ENCODE measurements around the gene OR14A2. TPM values are rescaled to one million over a fixed set of nuclear protein-coding genes. Genes with fewer than 3 reads are reported as not detected.
"Not testable (repeated sequence)": the region's sequence is repeated elsewhere in the genome, so short reads cannot be mapped to it uniquely, and the experiment has no call there.

The OR14A2 gene
- total RNA-seq, 2 experiments from 2014 or later = not detected

- Mint-ChIP-seq H3K27me3 (peaks cover 3% of the 10 kb centered on the region), H3K4me3 (no peak overlapping the region), H3K4me1 (ENCODE audit: low read depth) (no peaks in the 10 kb centered on the region), H3K27ac (no peak overlapping the region), H3K9me3 (peaks cover 5% of the 10 kb centered on the region), H3K36me3 (ENCODE audit: low read depth) (no peaks in the 10 kb centered on the region)
- ATAC-seq (ENCODE audit: poor library complexity) (no peak), DNase-seq (no peak)
- intact Hi-C loops (cut with DNase I, micrococcal nuclease) = no loop called here
- Histone ChIP-seq H3K27me3 (ENCODE audit: control insufficient read depth in 1 of 2, insufficient read depth in 2 of 2, low read length in 2 of 2) (no peaks in the 10 kb centered on the region), H3K4me1 (ENCODE audit: insufficient read depth, low read length) (no peaks in the 10 kb centered on the region), H3K36me3 (ENCODE audit: insufficient read depth, low read length) (no peaks in the 10 kb centered on the region), H3K9me3 (ENCODE audit: control insufficient read depth in 1 of 2, insufficient read depth in 1 of 2, low read length in 2 of 2) (peaks cover 0 to 6% of the 10 kb centered on the region in 2 experiments), H3K4me3 (ENCODE audit: low read length) (no peak overlapping the region), H3K27ac (ENCODE audit: low read depth in 1 of 2, low read length in 2 of 2) (no peak overlapping the region)
- POLR2A ChIA-PET = no interaction called here
- CTCF ChIA-PET = no interaction called here
- TF ChIP-seq, protein P1, sequence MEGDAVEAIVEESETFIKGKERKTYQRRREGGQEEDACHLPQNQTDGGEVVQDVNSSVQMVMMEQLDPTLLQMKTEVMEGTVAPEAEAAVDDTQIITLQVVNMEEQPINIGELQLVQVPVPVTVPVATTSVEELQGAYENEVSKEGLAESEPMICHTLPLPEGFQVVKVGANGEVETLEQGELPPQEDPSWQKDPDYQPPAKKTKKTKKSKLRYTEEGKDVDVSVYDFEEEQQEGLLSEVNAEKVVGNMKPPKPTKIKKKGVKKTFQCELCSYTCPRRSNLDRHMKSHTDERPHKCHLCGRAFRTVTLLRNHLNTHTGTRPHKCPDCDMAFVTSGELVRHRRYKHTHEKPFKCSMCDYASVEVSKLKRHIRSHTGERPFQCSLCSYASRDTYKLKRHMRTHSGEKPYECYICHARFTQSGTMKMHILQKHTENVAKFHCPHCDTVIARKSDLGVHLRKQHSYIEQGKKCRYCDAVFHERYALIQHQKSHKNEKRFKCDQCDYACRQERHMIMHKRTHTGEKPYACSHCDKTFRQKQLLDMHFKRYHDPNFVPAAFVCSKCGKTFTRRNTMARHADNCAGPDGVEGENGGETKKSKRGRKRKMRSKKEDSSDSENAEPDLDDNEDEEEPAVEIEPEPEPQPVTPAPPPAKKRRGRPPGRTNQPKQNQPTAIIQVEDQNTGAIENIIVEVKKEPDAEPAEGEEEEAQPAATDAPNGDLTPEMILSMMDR (IDR thresholded peaks at IDR 0.05) = no peak
Measured at GRCh38 chr1:247713753-247714152, 34.2 kb downstream of the OR14A2 start.

GRCh38 chr1:247710681-247711080 is 37.3 kb downstream of the OR14A2 start:
- H3K4me3 Mint-ChIP-seq; CTCF ChIA-PET; H3K27ac ChIP-seq (ENCODE audit: low read depth in 1 of 2, low read length in 2 of 2); H3K27me3 Mint-ChIP-seq; H3K36me3 Mint-ChIP-seq (ENCODE audit: low read depth); ATAC-seq (ENCODE audit: poor library complexity); H3K36me3 ChIP-seq (ENCODE audit: insufficient read depth, low read length); DNase-seq; POLR2A ChIA-PET; intact Hi-C loops (cut with DNase I, micrococcal nuclease); H3K9me3 ChIP-seq (ENCODE audit: control insufficient read depth in 1 of 2, insufficient read depth in 1 of 2, low read length in 2 of 2); H3K4me1 ChIP-seq (ENCODE audit: insufficient read depth, low read length); H3K9me3 Mint-ChIP-seq; H3K4me1 Mint-ChIP-seq (ENCODE audit: low read depth); H3K27me3 ChIP-seq (ENCODE audit: control insufficient read depth in 1 of 2, insufficient read depth in 2 of 2, low read length in 2 of 2); H3K4me3 ChIP-seq (ENCODE audit: low read length); H3K27ac Mint-ChIP-seq: not testable (repeated sequence)

- TF ChIP-seq, protein P1 (IDR thresholded peaks at IDR 0.05) = no peak
- no peaks in the 10 kb centered on the region for H3K4me1 ChIP-seq (ENCODE audit: insufficient read depth, low read length)
- H3K27ac Mint-ChIP-seq = no peak overlapping the region
- ATAC-seq (ENCODE audit: poor library complexity) = no peak
- H3K4me3 Mint-ChIP-seq = no peak overlapping the region
- no peaks in the 10 kb centered on the region for H3K36me3 ChIP-seq (ENCODE audit: insufficient read depth, low read length)
- no peak overlapping the region for H3K27ac ChIP-seq (ENCODE audit: low read depth in 1 of 2, low read length in 2 of 2)
- no peaks in the 10 kb centered on the region for H3K27me3 Mint-ChIP-seq
- CTCF ChIA-PET = no interaction called here
- no peaks in the 10 kb centered on the region for H3K27me3 ChIP-seq (ENCODE audit: control insufficient read depth in 1 of 2, insufficient read depth in 2 of 2, low read length in 2 of 2)
- POLR2A ChIA-PET = no interaction called here
- H3K9me3 Mint-ChIP-seq = peaks cover 2% of the 10 kb centered on the region
- no peak for DNase-seq
- H3K9me3 ChIP-seq (ENCODE audit: control insufficient read depth in 1 of 2, insufficient read depth in 1 of 2, low read length in 2 of 2) = no peaks in the 10 kb centered on the region
- intact Hi-C loops (cut with DNase I, micrococcal nuclease) = no loop called here
- no peak overlapping the region for H3K4me3 ChIP-seq (ENCODE audit: low read length)
- H3K36me3 Mint-ChIP-seq (ENCODE audit: low read depth) = no peaks in the 10 kb centered on the region
- no peaks in the 10 kb centered on the region for H3K4me1 Mint-ChIP-seq (ENCODE audit: low read depth)
Measured at GRCh38 chr1:247701338-247701737, 46.6 kb downstream of the OR14A2 start.

- Mint-ChIP-seq H3K27ac (no peak overlapping the region), H3K27me3 (no peaks in the 10 kb centered on the region), H3K9me3 (no peaks in the 10 kb centered on the region), H3K4me1 (ENCODE audit: low read depth) (no peaks in the 10 kb centered on the region), H3K4me3 (no peak overlapping the region), H3K36me3 (ENCODE audit: low read depth) (no peaks in the 10 kb centered on the region)
- peak in 5 of 14 experiments; percentile 1 to 47 (median 21) for DNase-seq
- H3K27ac ChIP-seq (ENCODE audit: low read depth in 1 of 2, low read length in 2 of 2) = no peak overlapping the region
- H3K27me3 ChIP-seq (ENCODE audit: control insufficient read depth in 1 of 2, insufficient read depth in 2 of 2, low read length in 2 of 2) = no peaks in the 10 kb centered on the region
- no peaks in the 10 kb centered on the region for H3K36me3 ChIP-seq (ENCODE audit: insufficient read depth, low read length)
- H3K4me3 ChIP-seq (ENCODE audit: low read length) = no peak overlapping the region
- CTCF ChIA-PET = no interaction called here
- H3K4me1 ChIP-seq (ENCODE audit: insufficient read depth, low read length) = no peaks in the 10 kb centered on the region
- H3K9me3 ChIP-seq (ENCODE audit: control insufficient read depth in 1 of 2, insufficient read depth in 1 of 2, low read length in 2 of 2) = no peaks in the 10 kb centered on the region
- intact Hi-C loops (cut with DNase I, micrococcal nuclease) = loop anchor here (5.0 kb wide), 1 partner anchor 1126 kb away; no protein-coding TSS in a partner anchor
- no peak for ATAC-seq (ENCODE audit: poor library complexity)
- TF ChIP-seq, protein P1 (IDR thresholded peaks at IDR 0.05) = peak; percentile 66
- POLR2A ChIA-PET = no interaction called here
Measured at GRCh38 chr1:247681288-247681897, 66.5 kb downstream of the OR14A2 start.

Measured in CD4-positive, alpha-beta T cell (primary cell).